Neural cell (in vitro differentiated cells): ENCODE measurements around the gene CCDC102A.

Source experiments
- CTCF ChIP-seq: fragments of 450-650 bp; IDR thresholded peaks from 2 replicates; pipeline ENCODE4 v1.5.1; 2014; ENCODE audit warnings: antibody characterized with exemption, mild to moderate bottlenecking, moderate library complexity; ENCODE audit not compliant: poor library complexity, severe bottlenecking
- EZH2 ChIP-seq: fragments of 200-600, 300-800 bp; shearing (Covaris generic), sonication (generic); IDR thresholded peaks from 2 replicates; pipeline ENCODE4 v1.6.1; 2014; ENCODE audit warnings: antibody characterized with exemption, low read length, borderline replicate concordance, mild to moderate bottlenecking; ENCODE audit not compliant: insufficient read depth, poor library complexity, severe bottlenecking
- MXI1 ChIP-seq: fragments of 450-650 bp; conservative IDR thresholded peaks from 2 replicates; pipeline ENCODE4 v1.6.1; 2014; ENCODE audit warnings: antibody characterized with exemption, mild to moderate bottlenecking; ENCODE audit not compliant: poor library complexity, severe bottlenecking
- POLR2AphosphoS5 ChIP-seq: IDR thresholded peaks from 2 replicates; pipeline ENCODE4 v1.6.1; 2012
- RAD21 ChIP-seq: fragments of 450-650 bp; conservative IDR thresholded peaks from 2 replicates; pipeline ENCODE4 v1.6.1; 2014; ENCODE audit warnings: antibody characterized with exemption, mild to moderate bottlenecking, moderate library complexity
- SMC3 ChIP-seq: fragments of 450-650 bp; conservative IDR thresholded peaks from 2 replicates; pipeline ENCODE4 v1.6.1; 2014; ENCODE audit warnings: antibody characterized with exemption, mild to moderate bottlenecking, moderate library complexity; ENCODE audit not compliant: poor library complexity

DNA sequence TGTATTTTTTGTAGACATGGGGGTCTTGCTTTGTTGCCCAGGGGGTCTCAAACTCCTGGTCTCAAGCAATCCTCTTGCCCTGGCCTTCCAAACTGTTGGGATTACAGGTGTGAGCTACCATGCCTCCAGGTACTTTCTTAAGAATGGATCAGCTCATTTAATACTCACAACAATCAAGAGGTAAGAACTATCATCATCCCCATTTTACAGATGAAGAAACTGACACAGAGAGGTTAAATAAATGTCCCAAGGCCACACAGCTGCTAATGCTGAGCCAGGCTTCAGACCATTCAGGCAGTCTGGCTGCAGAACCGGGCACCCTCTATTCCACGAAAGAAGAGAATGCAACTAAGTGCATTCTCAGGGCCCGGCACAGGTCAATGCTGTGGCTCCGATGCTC lies 22.0 kb downstream of the CCDC102A start:
- TF ChIP-seq CTCF (no peak), POLR2AphosphoS5 (no peak), SMC3 (no peak), MXI1 (no peak), RAD21 (no peak), EZH2 (no peak)
